Measurements from ENCODE around the gene TIGIT.

DNA sequence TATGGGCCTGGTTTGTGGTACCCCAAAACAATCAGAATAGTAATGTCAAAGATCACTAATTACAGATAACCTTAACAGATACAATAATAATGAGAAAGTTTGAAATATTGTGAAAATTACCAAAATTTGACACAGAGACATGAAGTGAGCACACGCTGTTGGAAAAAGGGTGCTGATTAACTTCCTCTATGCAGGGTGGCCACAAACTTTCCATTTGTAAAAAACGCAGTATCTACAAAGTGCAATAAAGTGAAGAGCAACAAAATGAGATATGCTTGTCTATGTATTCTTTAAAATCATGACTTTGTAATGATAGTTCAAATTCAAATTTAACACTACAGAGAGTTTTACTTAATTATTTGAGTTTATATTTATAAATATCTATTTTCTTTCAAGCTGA, 7.6 kb upstream of the TIGIT start:
- TF ChIP-seq POLR2A (IDR thresholded peaks at IDR 0.05; ENCODE audit: low read length): no peak
- no peak for TF ChIP-seq GATA1 (IDR thresholded peaks at IDR 0.05; ENCODE audit: low read depth, low read length)

Measured in erythroblast (primary cell).